ES-I3 (cell line): ENCODE results near the gene ZNF366.

Source experiments
- H3K36me3 ChIP-seq: 2 replicates; pipeline ENCODE4 v1.6.1; 2013; ENCODE audit warnings: mild to moderate bottlenecking, low read length, control low read depth, moderate library complexity; ENCODE audit not compliant: insufficient read depth
- H3K4me1 ChIP-seq: 2 replicates; pipeline ENCODE4 v1.6.1; 2013; ENCODE audit warnings: mild to moderate bottlenecking, control low read depth, low read length; ENCODE audit not compliant: insufficient read depth
- H3K9ac ChIP-seq: 2 replicates; pipeline ENCODE4 v1.6.1; 2013; ENCODE audit warnings: low read depth, mild to moderate bottlenecking, low read length, moderate library complexity
- H3K9me3 ChIP-seq: 2 replicates; pipeline ENCODE4 v1.6.1; 2013; ENCODE audit warnings: mild to moderate bottlenecking, low read length, moderate library complexity; ENCODE audit not compliant: control insufficient read depth, insufficient read depth

Gene ZNF366

GRCh38 chr5:72537166-72537565, 30.0 kb upstream of the ZNF366 start:
- H3K4me1 ChIP-seq, result 0 out of 2 replicates have a peak, but pooled peaks cover 10% of the 10 kb centered on the region
- no peaks in the 10 kb centered on the region for H3K9me3 ChIP-seq
- no peaks in the 10 kb centered on the region for H3K36me3 ChIP-seq
- no peak overlapping the region for H3K9ac ChIP-seq

GRCh38 chr5:72531496-72532190, 24.4 kb upstream of the ZNF366 start:
- Histone ChIP-seq H3K9ac (no peak overlapping the region), H3K36me3 (no peaks in the 10 kb centered on the region), H3K9me3 (no peaks in the 10 kb centered on the region), H3K4me1 (no peaks in the 10 kb centered on the region)

DNA sequence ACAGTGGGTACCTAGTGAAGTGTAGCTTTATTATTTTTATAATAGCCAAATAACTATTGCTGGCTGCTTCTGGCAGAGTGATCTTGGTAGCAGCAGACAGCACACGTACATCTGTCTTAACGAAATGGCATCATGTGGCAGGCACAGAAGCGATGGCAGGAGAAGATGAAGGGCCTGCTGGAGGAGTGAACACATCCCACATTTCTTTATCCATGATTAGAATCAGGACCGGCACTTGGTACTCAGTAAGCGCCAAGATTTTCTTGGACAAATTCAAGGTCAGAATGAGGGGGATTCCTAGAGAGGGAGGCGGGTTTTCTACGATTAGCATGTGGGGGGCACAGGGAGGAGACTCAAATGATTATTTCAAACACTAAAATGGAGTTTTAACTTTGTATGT, 23.0 kb upstream of the ZNF366 start:
- Histone ChIP-seq H3K4me1 (no peaks in the 10 kb centered on the region), H3K36me3 (no peaks in the 10 kb centered on the region), H3K9me3 (no peaks in the 10 kb centered on the region), H3K9ac (no peak overlapping the region)

DNA sequence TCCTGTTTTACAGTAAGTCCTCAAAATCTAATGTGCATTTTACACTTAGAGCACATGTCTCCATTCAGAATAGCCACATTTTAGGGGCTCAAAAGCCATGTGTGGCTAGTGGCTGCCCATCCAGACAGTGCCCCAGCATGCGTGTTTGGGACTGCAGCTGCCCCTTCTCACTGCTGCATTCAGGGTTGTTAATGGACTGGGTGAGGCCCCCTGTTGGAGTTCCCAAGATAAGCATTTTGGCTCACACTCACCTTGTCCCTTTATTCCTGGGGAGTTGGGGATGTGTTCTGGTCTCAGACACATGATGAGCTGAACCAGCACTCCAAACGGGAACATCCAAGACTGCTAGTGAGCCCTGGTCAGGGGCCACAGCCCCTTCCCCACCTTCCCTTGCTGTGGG, 22.2 kb upstream of the ZNF366 start:
- H3K9me3 ChIP-seq, result no peaks in the 10 kb centered on the region
- H3K4me1 ChIP-seq, result no peaks in the 10 kb centered on the region
- H3K36me3 ChIP-seq, result no peaks in the 10 kb centered on the region
- H3K9ac ChIP-seq, result no peak overlapping the region

GRCh38 chr5:72525816-72526215, 18.6 kb upstream of the ZNF366 start:
- no peaks in the 10 kb centered on the region for H3K9me3 ChIP-seq

DNA sequence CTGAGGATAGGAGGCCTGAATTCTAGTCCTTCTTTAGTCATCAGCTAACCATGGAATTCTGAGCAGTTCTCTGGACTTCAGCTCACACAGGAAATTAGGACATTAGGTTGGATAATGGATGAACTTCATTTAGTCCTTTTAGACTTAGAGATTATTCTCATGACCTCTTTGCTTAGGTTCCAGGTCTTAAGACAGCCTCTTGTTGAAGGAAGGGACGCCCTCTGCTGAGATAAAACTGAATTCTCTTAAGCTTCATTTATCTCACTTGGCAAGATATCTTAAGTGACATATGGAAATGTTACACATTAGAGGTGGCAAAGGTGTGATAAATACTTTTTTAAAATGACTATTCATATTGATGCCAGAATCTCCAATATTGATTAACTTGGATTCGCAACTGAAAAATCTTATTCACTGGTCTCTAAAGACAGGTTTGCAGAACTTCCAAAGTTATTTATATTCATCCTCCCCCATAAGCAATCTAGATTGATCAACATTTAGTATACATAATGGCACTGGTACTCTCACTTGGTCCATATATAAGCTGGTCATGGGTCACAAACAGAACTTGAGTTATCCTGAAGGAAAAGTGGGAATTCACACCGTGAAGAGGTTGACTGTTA, 16.9 kb upstream of the ZNF366 start:
- Histone ChIP-seq H3K9ac (no peak overlapping the region), H3K36me3 (no peaks in the 10 kb centered on the region), H3K9me3 (peaks cover 5% of the 10 kb centered on the region), H3K4me1 (no peaks in the 10 kb centered on the region)

More at GRCh38 chr5:72525816-72526215, 18.6 kb upstream of the ZNF366 start:
- H3K36me3 ChIP-seq, result no peaks in the 10 kb centered on the region
- H3K4me1 ChIP-seq, result no peaks in the 10 kb centered on the region
- no peak overlapping the region for H3K9ac ChIP-seq

- Histone ChIP-seq H3K36me3 (no peaks in the 10 kb centered on the region), H3K4me1 (no peaks in the 10 kb centered on the region), H3K9ac (no peak overlapping the region), H3K9me3 (peaks cover 5% of the 10 kb centered on the region)
Observed at GRCh38 chr5:72522607-72523006, 15.4 kb upstream of the ZNF366 start.

DNA sequence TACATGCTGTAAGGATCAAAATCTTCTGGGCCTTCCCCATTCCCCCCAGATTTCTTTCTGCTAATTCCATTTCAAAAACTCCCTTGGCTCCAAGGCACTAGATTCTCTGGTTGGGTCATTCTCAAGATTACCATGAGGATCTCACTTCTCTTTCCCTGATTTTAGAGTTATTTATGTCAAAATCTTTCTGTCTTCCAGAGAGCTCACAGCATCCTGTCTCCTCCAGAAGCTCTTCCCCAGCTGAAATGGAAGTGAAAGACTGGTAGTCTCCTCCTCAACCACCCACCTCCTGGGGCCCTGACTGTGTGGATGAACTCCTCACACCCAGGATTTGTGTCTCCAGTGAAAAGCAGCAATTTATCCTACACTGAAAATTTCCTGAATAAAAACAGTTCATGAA, 11.9 kb upstream of the ZNF366 start:
- H3K4me1 ChIP-seq, result no peaks in the 10 kb centered on the region

DNA sequence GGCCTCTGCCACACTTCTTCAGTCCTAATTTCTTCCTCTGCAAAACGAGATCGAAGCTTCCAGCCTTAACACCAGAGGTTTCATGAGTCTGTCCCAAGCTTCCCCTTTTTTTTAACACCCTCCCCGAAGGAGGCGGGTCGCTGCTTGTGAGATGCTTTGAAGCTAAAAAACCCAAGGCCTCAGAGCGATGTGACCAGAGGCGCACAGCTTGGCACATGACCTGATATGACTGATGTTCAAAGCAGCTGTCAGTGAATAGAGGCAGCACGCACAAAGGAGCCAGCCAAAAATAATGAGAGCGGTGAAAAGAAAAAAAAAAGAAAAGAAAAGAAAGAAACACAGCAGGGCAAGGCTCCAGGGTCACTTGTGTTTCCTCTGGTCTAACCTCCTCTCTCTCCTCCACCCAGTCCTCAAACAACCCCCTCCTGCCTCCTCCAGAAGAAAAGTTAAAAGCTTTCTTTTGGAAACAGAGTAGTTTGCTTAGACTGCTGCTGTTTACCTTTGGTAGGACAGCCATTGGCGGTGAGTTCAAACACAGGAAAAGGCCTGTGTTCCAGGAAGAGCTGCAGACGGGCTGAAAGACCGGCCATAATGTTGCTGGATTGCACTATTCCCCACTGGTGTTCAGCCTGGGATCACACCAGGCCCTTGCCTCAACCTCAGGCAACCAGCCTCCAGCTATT, 10.9 kb upstream of the ZNF366 start:
- Histone ChIP-seq H3K9me3 (peaks cover 5% of the 10 kb centered on the region), H3K4me1 (no peaks in the 10 kb centered on the region), H3K9ac (no peak overlapping the region), H3K36me3 (no peaks in the 10 kb centered on the region)

More for the DNA sequence above, 11.9 kb upstream of the ZNF366 start:
- no peak overlapping the region for H3K9ac ChIP-seq
- H3K36me3 ChIP-seq, result no peaks in the 10 kb centered on the region
- H3K9me3 ChIP-seq, result peaks cover 5% of the 10 kb centered on the region

GRCh38 chr5:72516916-72517315, 9.7 kb upstream of the ZNF366 start:
- Histone ChIP-seq H3K9me3 (peaks cover 5% of the 10 kb centered on the region), H3K36me3 (no peaks in the 10 kb centered on the region), H3K9ac (no peak overlapping the region), H3K4me1 (no peaks in the 10 kb centered on the region)

DNA sequence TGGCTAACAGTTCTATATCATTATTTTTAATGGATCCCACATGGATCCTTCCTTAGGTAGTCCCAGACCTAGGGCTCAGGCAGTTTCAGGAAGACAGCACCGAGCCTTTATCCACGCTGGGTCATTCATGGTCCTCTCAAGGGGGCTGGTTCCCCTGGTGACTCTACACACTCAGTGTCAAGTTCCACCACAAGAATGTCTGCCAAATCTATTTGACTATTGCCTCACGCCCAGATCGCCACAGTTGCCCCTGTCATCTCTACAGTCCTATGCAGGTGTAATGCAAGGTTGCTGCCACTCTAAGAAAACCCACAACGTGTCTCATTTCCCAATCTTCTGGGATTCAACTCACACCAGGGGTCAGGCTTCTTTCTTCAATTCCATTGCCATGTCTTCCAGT, 8.0 kb upstream of the ZNF366 start:
- H3K36me3 ChIP-seq, result no peaks in the 10 kb centered on the region
- H3K9ac ChIP-seq, result no peak overlapping the region
- no peaks in the 10 kb centered on the region for H3K4me1 ChIP-seq
- H3K9me3 ChIP-seq, result peaks cover 2% of the 10 kb centered on the region

GRCh38 chr5:72512593-72512860, 5.3 kb upstream of the ZNF366 start:
- no peaks in the 10 kb centered on the region for H3K4me1 ChIP-seq

GRCh38 chr5:72511774-72512592, 4.8 kb upstream of the ZNF366 start:
- Histone ChIP-seq H3K4me1 (no peaks in the 10 kb centered on the region), H3K9ac (no peak overlapping the region), H3K9me3 (no peaks in the 10 kb centered on the region; the same call in 1 of the 2 replicates), H3K36me3 (no peaks in the 10 kb centered on the region)

More at GRCh38 chr5:72512593-72512860, 5.3 kb upstream of the ZNF366 start:
- Histone ChIP-seq H3K9me3 (no peaks in the 10 kb centered on the region; the same call in 1 of the 2 replicates), H3K36me3 (no peaks in the 10 kb centered on the region), H3K9ac (no peak overlapping the region)

GRCh38 chr5:72511366-72511765, 4.2 kb upstream of the ZNF366 start:
- Histone ChIP-seq H3K36me3 (no peaks in the 10 kb centered on the region), H3K9me3 (no peaks in the 10 kb centered on the region; the same call in 1 of the 2 replicates), H3K9ac (no peak overlapping the region), H3K4me1 (no peaks in the 10 kb centered on the region)
